Measurements from ENCODE around the gene KDM4E.
"Not testable (repeated sequence)": the region's sequence is repeated elsewhere in the genome, so short reads cannot be mapped to it uniquely, and the experiment has no call there.

- not testable (repeated sequence) for TF ChIP-seq ZBED1 (IDR thresholded peaks at IDR 0.05; ENCODE audit: borderline replicate concordance); SIN3A (IDR thresholded peaks at IDR 0.05; ENCODE audit: low read depth, low read length); PAX8 (IDR thresholded peaks at IDR 0.05)
- TF ChIP-seq, protein P1, sequence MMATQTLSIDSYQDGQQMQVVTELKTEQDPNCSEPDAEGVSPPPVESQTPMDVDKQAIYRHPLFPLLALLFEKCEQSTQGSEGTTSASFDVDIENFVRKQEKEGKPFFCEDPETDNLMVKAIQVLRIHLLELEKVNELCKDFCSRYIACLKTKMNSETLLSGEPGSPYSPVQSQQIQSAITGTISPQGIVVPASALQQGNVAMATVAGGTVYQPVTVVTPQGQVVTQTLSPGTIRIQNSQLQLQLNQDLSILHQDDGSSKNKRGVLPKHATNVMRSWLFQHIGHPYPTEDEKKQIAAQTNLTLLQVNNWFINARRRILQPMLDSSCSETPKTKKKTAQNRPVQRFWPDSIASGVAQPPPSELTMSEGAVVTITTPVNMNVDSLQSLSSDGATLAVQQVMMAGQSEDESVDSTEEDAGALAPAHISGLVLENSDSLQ (IDR thresholded peaks at IDR 0.05), result not testable (repeated sequence)
Observed at GRCh38 chr11:95037356-95038035, 12.4 kb downstream of the KDM4E start.

All from GM12878 (cell line).